Right atrium auricular region (tissue), 2 donors: ENCODE results near the gene WNT7A. TPM values are rescaled to one million over a fixed set of nuclear protein-coding genes. Genes with fewer than 3 reads are reported as not detected.

Experiments
- DNase-seq: peaks from one replicate; pipeline ENCODE4 v3.0.0-alpha.2; 2019; ENCODE audit warnings: low spot score
- H3K27ac ChIP-seq, 2 donors: fragments of 200-600 bp; sonication (generic); 1 replicate in 1 of 2; 2 replicates in 1 of 2; pipeline ENCODE4 v1.5.1; 2016 to 2019
- H3K27me3 ChIP-seq, 2 donors: fragments of 200-600 bp; sonication (generic); one replicate each; pipeline versions ENCODE4 v1.5.1 to v1.6.0; 2017 to 2019
- H3K36me3 ChIP-seq: fragments of 200-600 bp; sonication (generic); one replicate; pipeline ENCODE4 v1.5.1; 2016
- H3K4me1 ChIP-seq, 2 donors: fragments of 200-600 bp; sonication (generic); one replicate each; pipeline versions ENCODE4 v1.5.1 to v1.6.0; 2017 to 2019
- H3K4me3 ChIP-seq, 2 donors: fragments of 200-600 bp; sonication (generic); 1 replicate in 1 of 2; 2 replicates in 1 of 2; pipeline ENCODE4 v1.5.1; 2017 to 2019; ENCODE audit warnings: mild to moderate bottlenecking in 1 of 2, moderate library complexity in 1 of 2
- H3K9me3 ChIP-seq, 2 donors: fragments of 200-600 bp; sonication (generic); one replicate each; pipeline ENCODE4 v1.5.1; 2019
- total RNA-seq, 2 donors: library from RNA; depleted of rRNA; stranded (reverse); fragments of >200 nt; gene quantifications; one replicate each; pipeline ENCODE4 v1.1.0, GENCODE V29; 2016
- TF ChIP-seq, protein P1 (sequence below), 2 donors: fragments of 200-600 bp; sonication (generic); IDR thresholded peaks; one replicate each; pipeline ENCODE4 v1.5.1; 2019; ENCODE audit warnings: antibody characterized with exemption in 2 of 2

The WNT7A gene
- total RNA-seq, 2 donors from 2014 or later: not detected

DNA sequence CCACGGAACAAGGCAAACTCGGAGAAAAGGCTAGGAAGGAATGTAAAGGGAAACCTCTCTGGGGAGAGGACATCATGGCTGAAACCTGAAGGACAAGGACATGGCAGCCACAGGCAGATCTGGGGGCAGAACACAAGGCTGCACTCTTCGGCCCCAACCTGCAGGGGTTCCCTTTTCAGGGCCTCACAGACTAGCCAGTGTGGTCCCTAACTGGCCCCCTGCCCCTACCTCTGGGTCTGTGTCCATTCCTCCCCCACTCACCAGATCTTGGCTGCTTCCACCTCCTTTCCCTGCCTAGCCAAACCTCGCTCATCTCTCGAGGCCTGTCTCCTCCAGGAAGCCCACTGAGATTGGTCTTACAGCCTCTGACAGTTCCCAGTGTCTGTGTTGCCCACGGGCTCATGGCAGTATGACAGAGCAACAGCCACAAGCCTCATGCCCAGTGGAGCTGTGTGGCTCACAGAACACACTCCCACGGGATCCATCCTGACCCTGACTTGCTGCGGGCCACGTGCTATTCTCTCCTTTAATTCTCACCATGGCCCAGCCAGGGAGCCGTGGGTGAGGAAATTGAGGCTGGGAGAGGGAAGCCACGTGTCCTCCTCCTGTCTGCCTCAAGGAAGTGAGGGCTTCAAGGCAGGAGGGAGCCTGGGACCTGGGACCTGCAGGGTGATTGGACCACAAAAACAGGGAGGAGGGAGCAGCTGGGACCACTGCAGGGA is 26.5 kb downstream of the WNT7A start:
- Histone ChIP-seq H3K27ac (no peak overlapping the region), H3K9me3 (no peaks in the 10 kb centered on the region), H3K4me1 (no peaks in the 10 kb centered on the region), H3K36me3 (no peaks in the 10 kb centered on the region), H3K27me3 (no peaks in the 10 kb centered on the region), H3K4me3 (no peak overlapping the region)
- TF ChIP-seq, protein P1, sequence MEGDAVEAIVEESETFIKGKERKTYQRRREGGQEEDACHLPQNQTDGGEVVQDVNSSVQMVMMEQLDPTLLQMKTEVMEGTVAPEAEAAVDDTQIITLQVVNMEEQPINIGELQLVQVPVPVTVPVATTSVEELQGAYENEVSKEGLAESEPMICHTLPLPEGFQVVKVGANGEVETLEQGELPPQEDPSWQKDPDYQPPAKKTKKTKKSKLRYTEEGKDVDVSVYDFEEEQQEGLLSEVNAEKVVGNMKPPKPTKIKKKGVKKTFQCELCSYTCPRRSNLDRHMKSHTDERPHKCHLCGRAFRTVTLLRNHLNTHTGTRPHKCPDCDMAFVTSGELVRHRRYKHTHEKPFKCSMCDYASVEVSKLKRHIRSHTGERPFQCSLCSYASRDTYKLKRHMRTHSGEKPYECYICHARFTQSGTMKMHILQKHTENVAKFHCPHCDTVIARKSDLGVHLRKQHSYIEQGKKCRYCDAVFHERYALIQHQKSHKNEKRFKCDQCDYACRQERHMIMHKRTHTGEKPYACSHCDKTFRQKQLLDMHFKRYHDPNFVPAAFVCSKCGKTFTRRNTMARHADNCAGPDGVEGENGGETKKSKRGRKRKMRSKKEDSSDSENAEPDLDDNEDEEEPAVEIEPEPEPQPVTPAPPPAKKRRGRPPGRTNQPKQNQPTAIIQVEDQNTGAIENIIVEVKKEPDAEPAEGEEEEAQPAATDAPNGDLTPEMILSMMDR (IDR thresholded peaks at IDR 0.05): no peak
- DNase-seq: no peak

DNA sequence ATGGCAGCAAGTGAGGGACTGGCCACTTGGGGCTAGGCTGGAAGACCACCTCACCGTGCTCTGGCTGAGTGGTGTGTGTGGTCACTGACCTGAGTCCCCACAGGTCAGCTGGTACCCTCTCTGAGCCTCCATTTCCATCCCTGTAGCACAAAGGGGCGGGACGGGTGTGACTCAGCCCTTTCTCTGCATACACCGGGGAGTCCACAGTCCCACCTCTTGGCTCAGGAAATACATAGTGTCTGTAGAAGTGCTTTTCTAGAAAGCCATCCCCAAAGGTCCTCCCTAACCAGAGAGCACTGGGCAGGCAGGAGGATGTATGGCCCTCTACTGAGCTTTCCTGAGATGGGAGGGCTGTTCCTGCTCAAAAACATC is 27.2 kb downstream of the WNT7A start:
- DNase-seq: no peak
- no peaks in the 10 kb centered on the region for H3K36me3 ChIP-seq
- TF ChIP-seq, protein P1 (IDR thresholded peaks at IDR 0.05): no peak
- no peak overlapping the region for H3K4me3 ChIP-seq
- H3K27ac ChIP-seq: no peak overlapping the region
- no peaks in the 10 kb centered on the region for H3K27me3 ChIP-seq
- H3K4me1 ChIP-seq: no peaks in the 10 kb centered on the region
- no peaks in the 10 kb centered on the region for H3K9me3 ChIP-seq

DNA sequence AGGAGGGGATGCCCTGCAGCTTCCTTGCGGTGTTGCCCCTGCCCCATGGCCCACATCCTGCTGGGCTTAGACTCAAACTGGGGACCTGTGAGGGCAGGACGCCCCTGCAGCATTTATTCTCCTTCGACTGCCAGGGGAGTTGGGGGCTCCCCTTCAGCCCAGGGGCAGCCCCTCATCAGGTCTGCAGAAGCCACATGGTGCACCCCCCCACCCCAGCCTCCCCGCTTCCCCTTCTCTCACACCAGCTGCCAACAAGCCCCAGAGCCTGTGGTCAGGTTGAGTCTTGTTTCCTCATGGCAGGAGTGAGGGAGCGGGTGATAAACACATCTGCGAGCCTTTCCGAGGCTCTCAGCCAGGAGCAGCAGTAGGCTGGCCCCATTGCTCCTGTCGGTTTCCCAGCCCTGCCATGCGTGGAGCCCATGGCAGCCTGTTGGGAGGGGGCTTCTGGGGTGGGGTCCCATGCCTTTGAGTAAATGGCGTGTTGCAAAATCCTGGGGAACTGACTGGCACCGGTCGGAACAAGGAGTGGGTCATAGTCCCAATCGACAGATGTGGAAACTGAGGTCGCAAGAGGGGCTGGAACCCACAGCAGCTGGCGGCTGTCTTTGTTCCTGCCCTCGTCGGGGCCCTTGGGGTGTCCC is 27.8 kb downstream of the WNT7A start:
- DNase-seq: no peak
- Histone ChIP-seq H3K4me3 (no peak overlapping the region), H3K27me3 (no peaks in the 10 kb centered on the region), H3K4me1 (no peaks in the 10 kb centered on the region), H3K36me3 (no peaks in the 10 kb centered on the region), H3K9me3 (no peaks in the 10 kb centered on the region), H3K27ac (no peak overlapping the region)
- TF ChIP-seq, protein P1 (IDR thresholded peaks at IDR 0.05): no peak

DNA sequence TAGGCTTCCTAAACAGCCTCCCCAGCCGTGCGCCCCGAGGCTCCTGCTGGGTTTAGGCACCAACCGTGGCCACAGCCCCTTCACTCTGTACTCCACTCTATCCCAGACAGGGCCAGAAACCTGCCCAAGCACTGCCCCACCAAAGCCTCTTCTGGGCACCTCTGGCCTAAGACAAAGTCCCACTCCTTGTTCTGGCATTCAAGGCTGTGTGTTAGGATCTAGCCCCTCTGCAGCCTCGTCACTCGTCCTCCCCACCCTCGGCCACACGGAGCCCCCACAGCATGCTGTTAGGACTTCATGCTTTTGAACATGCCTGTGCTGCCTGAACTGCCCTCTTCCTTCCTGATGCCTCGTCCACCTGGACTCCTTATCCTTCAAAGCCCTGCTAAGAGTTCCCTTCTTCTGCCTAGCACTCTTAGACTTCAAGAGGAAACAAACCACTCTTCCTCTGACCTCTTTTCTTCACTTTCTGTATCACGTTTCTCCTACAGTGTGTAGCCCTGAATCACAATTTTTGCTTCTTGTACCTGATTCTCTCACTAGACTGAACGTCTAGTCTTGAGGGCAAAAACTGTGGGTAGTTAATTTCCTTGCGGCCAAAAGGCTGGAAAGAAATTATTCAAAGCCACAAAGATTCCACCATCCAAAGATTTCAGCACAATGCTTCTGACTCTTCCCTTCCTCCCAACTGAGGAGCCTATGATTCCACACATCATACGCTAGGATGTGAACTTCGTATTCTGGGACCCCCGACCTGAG is 28.6 kb downstream of the WNT7A start:
- H3K9me3 ChIP-seq: no peaks in the 10 kb centered on the region
- TF ChIP-seq, protein P1 (IDR thresholded peaks at IDR 0.05): no peak
- H3K27ac ChIP-seq: no peak overlapping the region
- H3K27me3 ChIP-seq: no peaks in the 10 kb centered on the region
- no peak overlapping the region for H3K4me3 ChIP-seq
- no peaks in the 10 kb centered on the region for H3K4me1 ChIP-seq
- DNase-seq: no peak
- H3K36me3 ChIP-seq: no peaks in the 10 kb centered on the region

DNA sequence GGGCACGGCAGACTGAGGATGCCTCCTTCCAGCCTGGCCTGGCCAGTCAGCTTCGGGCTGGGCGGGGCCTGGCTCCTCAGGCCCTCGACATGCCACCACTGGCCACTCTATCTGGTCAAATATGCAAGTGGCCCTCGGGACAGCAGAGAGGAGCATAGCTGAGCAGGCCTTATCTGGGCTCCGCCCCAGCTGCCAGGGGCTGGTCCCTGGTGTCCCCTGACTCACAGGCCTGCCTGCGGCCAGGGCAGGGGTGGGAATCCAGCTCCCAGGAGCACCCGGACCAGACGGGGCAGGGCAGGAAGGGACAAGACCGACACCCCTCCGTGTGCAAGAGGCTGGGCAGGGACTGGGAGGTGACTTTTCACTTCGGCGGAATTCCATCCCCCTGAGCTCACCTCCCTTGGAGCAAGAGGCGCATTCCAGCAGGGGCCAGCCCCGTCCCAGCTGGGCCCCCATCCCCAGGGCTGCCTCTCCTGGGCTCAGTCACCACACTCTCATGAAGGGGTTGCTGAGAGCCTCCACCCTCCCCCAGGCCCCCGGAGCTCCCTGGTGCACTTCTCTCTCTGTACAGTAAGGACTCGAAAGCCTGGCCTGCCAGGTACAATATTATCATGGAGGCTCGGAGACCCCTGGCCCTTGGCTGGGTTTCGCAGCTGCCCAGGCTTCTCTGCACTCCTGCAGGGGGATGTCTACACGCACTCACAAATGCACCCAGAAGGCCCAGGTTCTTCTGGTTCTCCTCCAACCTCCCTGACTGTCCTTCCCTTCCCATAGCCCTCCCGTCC is 29.5 kb downstream of the WNT7A start:
- DNase-seq: no peak
- H3K27me3 ChIP-seq: no peaks in the 10 kb centered on the region

More for the DNA sequence above, 29.5 kb downstream of the WNT7A start:
- TF ChIP-seq, protein P1 (IDR thresholded peaks at IDR 0.05): no peak
- H3K4me3 ChIP-seq: no peak overlapping the region
- no peaks in the 10 kb centered on the region for H3K4me1 ChIP-seq
- H3K9me3 ChIP-seq: no peaks in the 10 kb centered on the region
- no peak overlapping the region for H3K27ac ChIP-seq
- no peaks in the 10 kb centered on the region for H3K36me3 ChIP-seq
